SW 1271 (cell line): ENCODE data around the gene SPOCK3.
"Not testable (repeated sequence)": the region's sequence is repeated elsewhere in the genome, so short reads cannot be mapped to it uniquely, and the experiment has no call there.

Source experiments
- DNase-seq, 2 experiments: peaks; one replicate each; lab custom pipeline; 2025; lab: John Stamatoyannopoulos, UW

The SPOCK3 gene

DNA sequence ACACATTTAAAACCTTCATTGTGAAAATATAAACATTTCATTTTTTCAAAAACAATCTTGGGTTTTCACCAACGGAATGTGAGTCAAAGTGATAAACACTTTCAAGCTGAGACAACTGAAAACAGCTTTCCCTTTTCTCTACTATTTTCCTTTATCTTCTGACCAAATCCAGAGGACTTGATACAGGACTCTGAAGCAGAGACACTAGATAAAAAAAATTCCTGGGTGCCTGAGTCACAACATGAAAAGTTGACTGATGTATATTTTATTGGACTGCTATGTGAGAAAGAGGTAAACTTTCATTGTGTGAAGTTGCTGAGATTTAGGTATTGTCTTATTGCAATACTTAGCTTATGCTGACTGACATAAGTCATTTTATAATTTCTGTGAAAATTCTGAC lies 411.2 kb downstream of the SPOCK3 start:
- DNase-seq, result no peak

GRCh38 chr4:166822386-166822785 lies 411.9 kb downstream of the SPOCK3 start:
- DNase-seq, result no peak

GRCh38 chr4:166816890-166817289 lies 417.4 kb downstream of the SPOCK3 start:
- DNase-seq, result no peak

DNA sequence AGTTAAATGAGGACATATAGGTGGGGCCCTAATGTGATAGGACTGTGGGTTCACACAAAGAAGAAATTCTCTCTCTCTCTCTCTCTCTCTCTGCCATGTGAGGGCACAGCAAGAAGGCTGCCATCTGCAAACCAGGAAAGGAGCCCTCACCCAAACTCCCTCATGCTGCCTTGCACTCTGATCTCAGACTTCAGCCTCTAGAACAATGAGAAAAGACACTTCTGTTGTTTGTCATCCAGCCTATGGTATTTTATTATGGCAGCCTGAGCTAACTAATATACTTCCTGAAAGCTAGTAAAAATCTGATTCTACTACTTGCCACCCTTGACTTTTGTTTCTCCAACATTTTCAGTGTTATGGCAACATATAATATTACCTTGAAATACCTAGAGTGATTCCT lies 425.9 kb downstream of the SPOCK3 start:
- DNase-seq, result no peak

- DNase-seq, result no peak
Observed at GRCh38 chr4:166802346-166802745, 431.9 kb downstream of the SPOCK3 start.

GRCh38 chr4:166798126-166798525 lies 436.2 kb downstream of the SPOCK3 start:
- DNase-seq, result no peak

- DNase-seq, result no peak
Observed at GRCh38 chr4:166777760-166778159, 456.5 kb downstream of the SPOCK3 start.

DNA sequence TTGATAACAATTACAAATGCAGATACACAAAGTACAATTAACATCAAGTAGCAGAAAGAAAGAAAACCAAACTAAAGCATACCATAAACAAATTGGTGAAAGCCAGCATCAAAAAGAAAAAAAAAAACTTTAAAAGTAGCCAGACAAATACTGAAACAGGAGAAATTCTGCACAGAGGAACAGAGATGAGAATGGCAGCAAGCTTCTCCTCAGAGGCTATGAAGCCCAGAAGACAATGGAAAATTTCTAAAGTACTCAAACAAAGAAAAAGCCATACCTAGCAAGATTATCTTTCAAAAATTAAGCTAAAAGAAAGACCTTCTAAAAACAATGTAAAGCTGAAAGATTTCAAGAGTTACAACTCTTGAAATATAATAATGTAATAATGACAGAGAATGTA lies 471.3 kb downstream of the SPOCK3 start:
- DNase-seq, result no peak

DNA sequence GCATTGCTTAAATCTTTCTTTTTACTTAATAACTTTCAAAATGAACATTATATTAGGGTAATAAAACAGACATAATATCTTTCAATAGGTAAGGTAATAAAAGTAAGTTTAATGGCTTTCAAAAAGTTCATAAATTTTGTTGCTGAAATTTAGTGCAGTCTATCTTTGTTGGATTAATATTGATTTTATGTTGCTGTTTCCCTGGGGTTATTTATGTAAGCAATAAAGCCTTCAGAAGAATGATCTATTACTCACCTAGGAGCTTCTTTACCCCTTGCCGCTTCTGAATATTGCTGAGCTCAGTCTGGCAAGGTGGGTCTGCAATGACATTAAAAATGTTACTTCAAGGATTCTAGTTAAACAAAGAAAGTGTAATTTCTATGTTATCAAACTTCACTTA lies 492.6 kb downstream of the SPOCK3 start:
- DNase-seq, result no peak

DNA sequence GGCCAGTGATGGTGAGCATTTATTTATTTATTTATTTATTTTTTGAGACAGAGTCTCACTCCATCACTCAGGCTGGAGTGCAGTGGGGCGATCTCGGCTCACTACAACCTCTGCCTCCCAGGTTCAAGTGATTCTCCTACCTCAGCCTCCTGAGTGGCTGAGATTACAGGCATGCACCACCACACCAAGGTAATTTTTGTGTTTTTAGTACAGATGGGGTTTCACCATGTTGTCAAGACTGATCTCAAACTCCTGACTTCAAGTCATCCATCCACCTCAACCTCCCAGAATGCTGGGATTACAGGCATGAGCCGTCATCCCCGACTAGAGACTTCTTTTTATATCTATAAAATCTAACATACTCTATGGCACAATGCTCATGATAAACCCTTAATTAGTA lies 495.1 kb downstream of the SPOCK3 start:
- not testable (repeated sequence) for DNase-seq

GRCh38 chr4:166737430-166737829 lies 496.9 kb downstream of the SPOCK3 start:
- DNase-seq, result no peak

DNA sequence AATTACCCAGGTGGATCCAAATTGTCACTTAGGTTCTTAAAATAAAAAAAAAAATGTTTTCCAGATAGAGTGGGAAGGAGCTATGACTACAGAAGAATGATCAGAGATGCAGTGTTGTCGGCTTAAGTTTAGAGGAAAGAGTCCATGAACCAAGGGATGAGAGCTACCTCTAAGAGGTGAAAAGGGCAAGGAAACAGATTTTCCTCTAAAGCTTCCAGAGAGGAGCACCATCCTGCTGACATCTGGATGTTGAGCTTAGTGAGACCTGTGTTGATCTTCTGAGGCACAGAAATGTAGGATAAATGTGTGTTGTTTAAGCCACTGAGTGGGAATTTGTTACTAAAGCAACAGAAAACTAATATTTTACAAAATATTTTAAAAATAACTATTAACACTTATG lies 498.7 kb downstream of the SPOCK3 start:
- DNase-seq, result no peak

- no peak for DNase-seq
Observed at GRCh38 chr4:166734797-166735196, 499.5 kb downstream of the SPOCK3 start.

DNA sequence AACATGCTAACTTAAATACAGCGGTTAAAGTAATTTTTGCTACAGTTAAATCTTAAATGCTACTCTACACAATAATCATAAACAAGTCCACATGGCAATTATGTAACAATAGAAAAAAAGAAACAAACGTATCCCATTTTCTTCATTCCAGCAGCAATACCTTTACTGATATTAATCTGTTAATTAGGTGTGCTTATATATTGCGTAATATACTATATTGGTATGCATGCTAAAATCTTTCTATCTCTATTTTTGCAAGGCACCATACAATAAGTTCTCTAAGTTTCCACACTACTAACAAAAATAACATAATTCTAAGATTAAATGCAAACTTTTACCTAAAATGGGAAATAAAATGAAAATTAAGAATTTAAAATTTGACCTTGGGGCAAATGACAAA lies 500.6 kb downstream of the SPOCK3 start:
- no peak for DNase-seq

GRCh38 chr4:166726832-166727231 lies 507.5 kb downstream of the SPOCK3 start:
- DNase-seq, result no peak

GRCh38 chr4:166724369-166724768 lies 509.9 kb downstream of the SPOCK3 start:
- DNase-seq, result no peak

GRCh38 chr4:166723532-166724140 lies 510.7 kb downstream of the SPOCK3 start:
- no peak for DNase-seq

DNA sequence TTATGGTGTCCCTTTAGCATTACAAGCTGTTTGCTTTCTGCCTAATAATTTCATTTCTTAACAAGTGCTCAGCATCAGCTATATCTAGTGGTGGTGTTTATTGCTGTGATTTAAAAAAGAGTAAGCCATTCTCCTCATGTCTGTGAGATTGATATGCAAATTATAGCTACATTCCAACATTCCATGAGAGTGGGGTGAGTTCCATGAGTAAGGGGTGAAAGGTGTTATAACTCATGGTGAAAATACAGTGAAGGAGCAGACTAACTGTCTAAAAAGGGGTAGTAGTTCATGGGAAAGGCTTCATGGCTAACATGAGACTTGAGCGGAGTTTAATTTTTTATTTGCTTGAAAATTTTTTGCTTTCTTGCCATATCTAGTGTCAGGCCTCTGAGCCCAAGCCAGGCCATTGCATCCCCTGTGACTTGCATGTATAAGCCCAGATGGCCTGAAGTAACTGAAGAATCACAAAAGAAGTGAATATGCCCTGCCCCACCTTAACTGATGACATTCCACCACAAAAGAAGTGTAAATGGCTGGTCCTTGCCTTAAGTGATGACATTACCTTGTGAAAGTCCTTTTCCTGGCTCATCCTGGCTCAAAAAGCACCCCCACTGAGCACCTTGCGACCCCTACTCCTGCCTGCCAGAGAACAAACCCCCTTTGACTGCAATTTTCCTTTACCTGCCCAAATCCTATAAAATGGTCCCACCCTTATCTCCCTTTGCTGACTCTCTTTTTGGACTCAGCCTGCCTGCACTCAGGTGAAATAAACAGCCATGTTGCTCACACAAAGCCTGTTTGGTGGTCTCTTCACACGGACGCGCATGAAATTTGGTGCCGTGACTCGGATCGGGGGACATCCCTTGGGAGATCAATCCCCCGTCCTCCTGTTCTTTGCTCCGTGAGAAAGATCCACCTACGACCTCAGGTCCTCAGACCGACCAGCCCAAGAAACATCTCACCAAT lies 518.3 kb downstream of the SPOCK3 start:
- not testable (repeated sequence) for DNase-seq

- DNase-seq, result no peak
Observed at GRCh38 chr4:166700592-166700991, 533.7 kb downstream of the SPOCK3 start.

DNA sequence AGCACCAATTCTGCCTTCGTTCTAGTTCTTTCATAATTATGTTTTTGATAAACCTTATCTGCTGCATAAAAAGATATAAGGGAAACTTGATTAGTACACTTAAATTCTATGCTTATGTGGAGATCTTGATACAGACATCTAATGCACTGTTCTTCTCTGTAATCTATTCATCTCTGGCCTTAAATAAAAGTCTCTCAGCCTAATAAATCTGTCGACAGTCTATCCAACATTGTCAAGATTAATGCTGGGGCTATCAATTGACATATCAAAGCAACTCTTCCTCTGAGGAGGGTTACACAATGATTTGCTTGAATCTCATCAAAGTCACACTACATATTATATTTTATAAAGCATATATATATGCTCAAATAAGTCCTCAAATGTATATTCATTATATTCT lies 545.5 kb downstream of the SPOCK3 start:
- DNase-seq, result no peak

DNA sequence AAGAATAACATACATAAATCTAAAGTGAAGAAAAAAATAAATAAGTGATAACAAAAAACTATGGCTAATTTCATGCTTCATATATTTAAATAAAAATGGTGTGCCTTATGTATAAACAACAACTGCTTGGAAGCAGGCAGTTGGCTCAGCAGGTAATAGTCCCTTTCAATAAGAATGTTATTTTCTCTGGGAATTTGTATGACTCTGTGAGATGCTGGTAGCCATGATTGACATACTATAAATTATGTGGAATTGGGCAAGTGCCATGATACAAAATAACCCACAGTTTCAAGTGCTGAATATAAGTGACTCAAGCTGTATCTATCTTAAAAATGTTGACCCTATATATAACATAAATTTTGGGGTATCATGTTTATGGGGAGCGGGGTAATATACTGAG lies 546.5 kb downstream of the SPOCK3 start:
- DNase-seq, result no peak
